SU-DHL-6 (cell line): Measurements from ENCODE around the gene PTPRN2.

Source experiments
- CTCF ChIP-seq: fragments of 200-600 bp; sonication (generic); IDR thresholded peaks from one replicate; pipeline ENCODE4 v1.5.1; 2017; ENCODE audit warnings: antibody characterized with exemption, mild to moderate bottlenecking, low read length, moderate library complexity; ENCODE audit not compliant: insufficient read depth, poor library complexity, severe bottlenecking
- EZH2phosphoT487 ChIP-seq: fragments of 200-600 bp; sonication (generic), shearing (Covaris generic); conservative IDR thresholded peaks from 2 replicates; pipeline ENCODE4 v1.6.1; 2018; ENCODE audit warnings: mild to moderate bottlenecking, antibody characterized with exemption, low read length, moderate library complexity, mixed read lengths

- no peak for TF ChIP-seq CTCF
- no peak for TF ChIP-seq EZH2phosphoT487
Measured at GRCh38 chr7:157729566-157729965, 858.1 kb downstream of the PTPRN2 start.
